IPS-18c (cell line): ENCODE data around the gene MEIKIN.

Experiments used
- H3K4me3 ChIP-seq: 2 replicates; pipeline ENCODE4 v1.7.0; 2013; ENCODE audit warnings: low read depth, mild to moderate bottlenecking, low read length, moderate library complexity; ENCODE audit not compliant: insufficient read depth
- H3K9me3 ChIP-seq: one replicate; pipeline ENCODE4 v1.6.1; 2013; ENCODE audit warnings: mild to moderate bottlenecking, low read length, moderate library complexity; ENCODE audit not compliant: control insufficient read depth, insufficient read depth

The MEIKIN gene

GRCh38 chr5:131976414-131977211 is 31.1 kb upstream of the MEIKIN start:
- no peak overlapping the region for H3K4me3 ChIP-seq
- H3K9me3 ChIP-seq: no peaks in the 10 kb centered on the region

- no peak overlapping the region for H3K4me3 ChIP-seq
- H3K9me3 ChIP-seq: no peaks in the 10 kb centered on the region
These were observed 29.7 kb upstream of the MEIKIN start for GRCh38 chr5:131974956-131975726.

- Histone ChIP-seq H3K4me3 (no peak overlapping the region), H3K9me3 (no peaks in the 10 kb centered on the region)
These were observed 29.1 kb upstream of the MEIKIN start for GRCh38 chr5:131974622-131974955.

- no peaks in the 10 kb centered on the region for H3K9me3 ChIP-seq
- no peak overlapping the region for H3K4me3 ChIP-seq
These were observed 28.6 kb upstream of the MEIKIN start for GRCh38 chr5:131974016-131974415.

GRCh38 chr5:131973089-131973712 is 27.7 kb upstream of the MEIKIN start:
- Histone ChIP-seq H3K4me3 (no peak overlapping the region), H3K9me3 (no peaks in the 10 kb centered on the region)

- Histone ChIP-seq H3K4me3 (no peak overlapping the region), H3K9me3 (no peaks in the 10 kb centered on the region)
These were observed 23.0 kb upstream of the MEIKIN start for GRCh38 chr5:131968396-131968954.

GRCh38 chr5:131966551-131966950 is 21.1 kb upstream of the MEIKIN start:
- H3K4me3 ChIP-seq: no peak overlapping the region
- H3K9me3 ChIP-seq: no peaks in the 10 kb centered on the region

GRCh38 chr5:131965826-131966415 is 20.5 kb upstream of the MEIKIN start:
- Histone ChIP-seq H3K9me3 (no peaks in the 10 kb centered on the region), H3K4me3 (no peak overlapping the region)

GRCh38 chr5:131959906-131960305 is 14.4 kb upstream of the MEIKIN start:
- Histone ChIP-seq H3K4me3 (no peak overlapping the region), H3K9me3 (peaks cover 4% of the 10 kb centered on the region)

GRCh38 chr5:131959136-131959535 is 13.7 kb upstream of the MEIKIN start:
- Histone ChIP-seq H3K9me3 (peaks cover 4% of the 10 kb centered on the region), H3K4me3 (no peak overlapping the region)

GRCh38 chr5:131957721-131958441 is 12.4 kb upstream of the MEIKIN start:
- Histone ChIP-seq H3K4me3 (no peak overlapping the region), H3K9me3 (peaks cover 4% of the 10 kb centered on the region)

- Histone ChIP-seq H3K9me3 (no peaks in the 10 kb centered on the region), H3K4me3 (no peak overlapping the region)
These were observed 8.5 kb upstream of the MEIKIN start for GRCh38 chr5:131953969-131954368.

GRCh38 chr5:131952301-131952857 is 6.9 kb upstream of the MEIKIN start:
- Histone ChIP-seq H3K9me3 (no peaks in the 10 kb centered on the region), H3K4me3 (no peak overlapping the region)

GRCh38 chr5:131950706-131951105 is 5.2 kb upstream of the MEIKIN start:
- H3K9me3 ChIP-seq: no peaks in the 10 kb centered on the region
- H3K4me3 ChIP-seq: no peak overlapping the region

GRCh38 chr5:131947445-131947844 is 2.0 kb upstream of the MEIKIN start:
- H3K4me3 ChIP-seq: no peak overlapping the region

GRCh38 chr5:131944702-131945550 is 537 bp downstream of the MEIKIN start:
- no peaks in the 10 kb centered on the region for H3K9me3 ChIP-seq
- H3K4me3 ChIP-seq: no peak overlapping the region

More at GRCh38 chr5:131947445-131947844, 2.0 kb upstream of the MEIKIN start:
- H3K9me3 ChIP-seq: no peaks in the 10 kb centered on the region
